ENCODE data around the gene MBTPS1. TPM values are rescaled to one million over a fixed set of nuclear protein-coding genes. Genes with fewer than 3 reads are reported as not detected.

Gene MBTPS1
- total RNA-seq: 10 to 100 TPM; 78.8 to 99.2 (median 90.3) TPM
- polyA plus RNA-seq: 100 to 1,000 TPM in 1 of 2 donors, 10 to 100 TPM in 1; 73.8 to 122 TPM
- long read RNA-seq, donor 1, full-length matches to known transcripts: 11 of 84 reads
- long read RNA-seq, donor 1, partial matches to known transcripts: 64 of 84 reads
- long read RNA-seq, donor 1, other reads (novel, unspliced or antisense): 9 of 84 reads
- long read RNA-seq, donor 2, full-length matches to known transcripts: 11 of 34 reads
- long read RNA-seq, donor 2, partial matches to known transcripts: 23 of 34 reads
- long read RNA-seq, donor 2, other reads (novel, unspliced or antisense): 0 of 34 reads
- long read RNA-seq, donor 3, full-length matches to known transcripts: 87 of 149 reads
- long read RNA-seq, donor 3, partial matches to known transcripts: 47 of 149 reads
- long read RNA-seq, donor 3, other reads (novel, unspliced or antisense): 15 of 149 reads

DNA sequence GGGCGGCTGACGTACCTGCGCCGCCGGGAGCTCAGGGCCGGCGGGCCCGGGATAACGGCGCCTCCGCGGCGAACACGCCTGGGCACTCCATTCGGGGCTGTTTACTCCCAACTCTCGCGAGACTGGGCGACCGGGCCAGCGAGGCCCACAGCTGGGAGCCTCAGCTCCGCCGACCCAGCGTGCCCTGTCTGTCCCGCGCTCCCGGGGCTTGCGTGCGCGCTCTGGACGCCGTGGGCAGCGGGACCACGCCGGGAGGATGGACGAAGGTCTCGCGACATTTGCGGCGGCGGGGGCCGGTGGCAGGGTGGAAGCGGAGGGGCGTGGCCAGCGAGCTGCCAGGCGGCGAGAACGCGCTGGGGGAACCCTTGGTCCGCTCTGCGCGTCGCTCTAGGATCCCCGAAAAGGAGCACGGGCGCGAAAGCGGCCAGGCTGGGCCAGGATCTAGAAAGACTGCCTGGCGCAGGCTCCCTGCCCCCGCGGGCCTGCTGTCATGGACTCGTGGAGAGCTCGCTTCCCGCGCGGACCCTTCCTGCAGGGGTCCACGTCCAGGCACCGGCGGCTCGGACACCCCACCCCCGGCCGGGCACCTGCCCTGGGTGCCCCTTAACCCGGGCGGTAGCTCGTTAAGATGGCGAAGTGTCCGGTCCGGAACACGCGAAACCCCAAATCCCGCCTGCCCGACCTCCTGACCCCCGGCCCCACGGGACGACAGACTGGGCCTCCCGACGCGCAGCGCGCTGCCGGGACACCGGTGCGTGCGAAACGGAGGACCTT, at the start of gene MBTPS1:
Gene MBTPS1 (minus strand): TSS at position 223 of the 774 bp plus-strand sequence. CDS start 15,159 bp downstream, outside the sequence.
- 0 to 1% (median 0%) methylated on average over 67 to 94 of the region's 94 CpGs for WGBS, 3 donors
- Histone ChIP-seq H3K27me3 (no peaks in the 10 kb centered on the region), H3K4me1 (ENCODE audit: insufficient read depth) (peaks cover 5% of the 10 kb centered on the region), H3K27ac (peak within 1 kb of the TSS; percentile 77 to 83), H3K9me3 (no peaks in the 10 kb centered on the region), H3K36me3 (no peaks in the 10 kb centered on the region), H3K4me3 (peak within 1 kb of the TSS; percentile 92)
- intact Hi-C loops (cut with DNase I): no loop called here
- TF ChIP-seq, protein P1, sequence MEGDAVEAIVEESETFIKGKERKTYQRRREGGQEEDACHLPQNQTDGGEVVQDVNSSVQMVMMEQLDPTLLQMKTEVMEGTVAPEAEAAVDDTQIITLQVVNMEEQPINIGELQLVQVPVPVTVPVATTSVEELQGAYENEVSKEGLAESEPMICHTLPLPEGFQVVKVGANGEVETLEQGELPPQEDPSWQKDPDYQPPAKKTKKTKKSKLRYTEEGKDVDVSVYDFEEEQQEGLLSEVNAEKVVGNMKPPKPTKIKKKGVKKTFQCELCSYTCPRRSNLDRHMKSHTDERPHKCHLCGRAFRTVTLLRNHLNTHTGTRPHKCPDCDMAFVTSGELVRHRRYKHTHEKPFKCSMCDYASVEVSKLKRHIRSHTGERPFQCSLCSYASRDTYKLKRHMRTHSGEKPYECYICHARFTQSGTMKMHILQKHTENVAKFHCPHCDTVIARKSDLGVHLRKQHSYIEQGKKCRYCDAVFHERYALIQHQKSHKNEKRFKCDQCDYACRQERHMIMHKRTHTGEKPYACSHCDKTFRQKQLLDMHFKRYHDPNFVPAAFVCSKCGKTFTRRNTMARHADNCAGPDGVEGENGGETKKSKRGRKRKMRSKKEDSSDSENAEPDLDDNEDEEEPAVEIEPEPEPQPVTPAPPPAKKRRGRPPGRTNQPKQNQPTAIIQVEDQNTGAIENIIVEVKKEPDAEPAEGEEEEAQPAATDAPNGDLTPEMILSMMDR (IDR thresholded peaks at IDR 0.05): peak in 2 of 3 donors; percentile 10 to 61
- TF ChIP-seq POLR2A (IDR thresholded peaks at IDR 0.05): peak; percentile 72
- no peak for TF ChIP-seq EP300 (IDR thresholded peaks at IDR 0.05)
- DNase-seq: peak; percentile 98 to 99 (median 99)

- 55 to 57% (median 56%) methylated on average over 7 of the region's 7 CpGs for WGBS, 3 donors
- H3K27ac ChIP-seq: no peak overlapping the region
- no peaks in the 10 kb centered on the region for H3K36me3 ChIP-seq
- intact Hi-C loops (cut with DNase I): no loop called here
- no peaks in the 10 kb centered on the region for H3K4me1 ChIP-seq (ENCODE audit: insufficient read depth)
- no peak overlapping the region for H3K4me3 ChIP-seq
- TF ChIP-seq, protein P1 (IDR thresholded peaks at IDR 0.05): no peak
- TF ChIP-seq POLR2A (IDR thresholded peaks at IDR 0.05): no peak
- no peak for TF ChIP-seq EP300 (IDR thresholded peaks at IDR 0.05)
- no peaks in the 10 kb centered on the region for H3K27me3 ChIP-seq
- H3K9me3 ChIP-seq: no peaks in the 10 kb centered on the region
- DNase-seq: no peak
Measured at GRCh38 chr16:84165746-84166145, 49.0 kb upstream of the MBTPS1 start.

- intact Hi-C loops (cut with DNase I): no loop called here
- Histone ChIP-seq H3K9me3 (no peaks in the 10 kb centered on the region), H3K36me3 (no peaks in the 10 kb centered on the region), H3K27me3 (no peaks in the 10 kb centered on the region), H3K4me1 (ENCODE audit: insufficient read depth) (no peaks in the 10 kb centered on the region), H3K27ac (no peak overlapping the region), H3K4me3 (no peak overlapping the region)
- DNase-seq: no peak
- WGBS, 3 donors: 57 to 62% (median 59%) methylated on average over 3 of the region's 3 CpGs
- no peak for TF ChIP-seq POLR2A (IDR thresholded peaks at IDR 0.05)
- TF ChIP-seq, protein P1 (IDR thresholded peaks at IDR 0.05): no peak
- TF ChIP-seq EP300 (IDR thresholded peaks at IDR 0.05): no peak
Measured at GRCh38 chr16:84161801-84162200, 45.1 kb upstream of the MBTPS1 start.

DNA sequence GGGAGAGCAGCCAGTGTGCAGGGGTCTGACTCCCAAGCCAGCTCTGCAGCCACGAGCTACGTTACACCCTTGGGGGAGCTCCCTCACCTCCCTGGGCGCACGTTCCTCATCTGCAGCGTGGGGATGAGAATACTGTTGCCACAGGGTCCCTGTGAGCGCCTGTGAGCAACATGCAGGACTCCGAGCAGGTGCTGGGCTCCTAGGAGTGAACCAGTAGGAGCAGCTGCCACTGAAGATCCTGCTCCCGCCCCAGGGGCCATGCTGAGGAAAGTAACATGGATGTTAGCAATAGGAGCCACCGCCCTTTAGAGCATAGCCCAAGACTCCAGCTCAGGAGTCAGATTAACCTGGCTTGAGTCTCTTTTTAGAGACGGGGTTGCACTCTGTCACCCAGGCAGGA, 44.3 kb upstream of the MBTPS1 start:
- Histone ChIP-seq H3K27ac (no peak overlapping the region), H3K27me3 (no peaks in the 10 kb centered on the region), H3K36me3 (no peaks in the 10 kb centered on the region), H3K4me3 (no peak overlapping the region), H3K9me3 (no peaks in the 10 kb centered on the region), H3K4me1 (ENCODE audit: insufficient read depth) (no peaks in the 10 kb centered on the region)
- 85 to 88% (median 87%) methylated on average over 9 to 10 of the region's 10 CpGs for WGBS, 3 donors
- intact Hi-C loops (cut with DNase I): no loop called here
- no peak for DNase-seq
- no peak for TF ChIP-seq POLR2A (IDR thresholded peaks at IDR 0.05)
- TF ChIP-seq, protein P1 (IDR thresholded peaks at IDR 0.05): no peak
- no peak for TF ChIP-seq EP300 (IDR thresholded peaks at IDR 0.05)

All from ovary (tissue), 10 donors.